D721Med (cell line): Measurements from ENCODE around the gene PIK3R2.
A peak's percentile ranks its signal among the peaks of the same experiment; 100 is the strongest.
"Not testable (repeated sequence)": the region's sequence is repeated elsewhere in the genome, so short reads cannot be mapped to it uniquely, and the experiment has no call there.

Source experiments
- DNase-seq: peaks from one replicate; pipeline ENCODE4 v3.0.0; 2011; ENCODE audit warnings: low spot score; ENCODE audit not compliant: insufficient read length
- FAIRE-seq: peaks from 2 replicates; lab custom pipeline; 2011; peaks lifted over from hg19 to GRCh38; lab: Jason Lieb, UNC
- CTCF ChIP-seq: IDR thresholded peaks from 2 replicates; pipeline ENCODE4 v1.5.1; 2012; ENCODE audit warnings: mild to moderate bottlenecking, control low read depth; ENCODE audit not compliant: insufficient read depth; ENCODE audit errors: missing control alignments

The PIK3R2 gene

DNA sequence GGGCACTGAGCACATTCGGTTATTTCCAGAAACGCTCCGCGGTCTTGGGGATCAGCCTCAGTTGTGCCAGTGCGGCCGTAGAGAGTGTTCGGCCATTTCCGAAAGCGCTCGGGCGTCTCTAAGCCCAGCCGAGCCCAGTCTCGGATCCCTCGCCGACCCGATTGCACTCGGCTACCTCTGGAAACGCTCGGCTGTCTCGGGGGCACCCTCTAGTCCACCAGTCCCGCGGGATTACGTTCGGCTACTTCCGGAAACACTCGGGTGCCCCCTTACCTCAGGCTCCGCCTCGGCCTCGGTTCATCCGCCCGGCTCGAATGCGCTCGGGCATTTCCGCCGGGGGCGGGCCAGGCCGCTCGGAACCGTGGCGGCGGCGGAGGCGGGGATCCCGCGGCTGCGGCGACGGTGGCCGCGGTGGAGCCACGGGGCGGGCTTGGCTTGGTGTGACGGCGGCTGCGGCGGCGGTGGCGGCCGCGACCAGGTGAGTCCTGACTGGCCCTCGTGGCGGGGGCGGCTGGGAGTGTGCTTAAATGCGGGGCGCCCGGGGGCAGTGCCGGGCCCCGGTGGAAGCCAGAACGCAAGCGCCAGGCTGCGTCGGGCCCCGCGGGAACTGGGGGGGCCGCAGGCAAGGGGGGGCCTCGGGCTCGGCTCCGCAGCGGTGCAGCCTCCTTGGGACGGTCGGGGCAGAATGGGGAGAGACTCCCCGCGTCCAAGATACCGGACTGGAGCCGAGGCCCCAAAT is at the start of gene PIK3R2:
PIK3R2 (plus strand) TSS at position 347 of the 739 bp plus-strand sequence. CDS start 2,717 bp downstream, outside the sequence.
- FAIRE-seq (no peak), DNase-seq (peak; percentile 96)
- TF ChIP-seq CTCF = no peak

DNA sequence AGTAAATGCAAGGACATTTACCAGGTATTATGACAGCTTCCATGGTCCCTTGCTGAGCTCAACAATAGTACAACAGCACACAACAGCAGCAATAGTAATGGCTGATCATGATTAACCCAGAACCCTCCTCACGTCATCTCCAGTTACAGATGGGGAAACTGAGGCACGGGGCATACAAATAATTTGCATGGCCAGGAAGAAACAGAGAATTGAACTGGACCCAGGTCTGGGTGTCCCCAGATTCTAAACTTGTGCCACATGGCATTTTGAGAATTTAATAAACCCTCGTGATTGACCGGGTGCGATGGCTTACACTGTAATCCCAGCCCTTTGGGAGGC is 48.2 kb upstream of the PIK3R2 start:
- DNase-seq = no peak
- no peak for FAIRE-seq
- TF ChIP-seq CTCF = no peak

DNA sequence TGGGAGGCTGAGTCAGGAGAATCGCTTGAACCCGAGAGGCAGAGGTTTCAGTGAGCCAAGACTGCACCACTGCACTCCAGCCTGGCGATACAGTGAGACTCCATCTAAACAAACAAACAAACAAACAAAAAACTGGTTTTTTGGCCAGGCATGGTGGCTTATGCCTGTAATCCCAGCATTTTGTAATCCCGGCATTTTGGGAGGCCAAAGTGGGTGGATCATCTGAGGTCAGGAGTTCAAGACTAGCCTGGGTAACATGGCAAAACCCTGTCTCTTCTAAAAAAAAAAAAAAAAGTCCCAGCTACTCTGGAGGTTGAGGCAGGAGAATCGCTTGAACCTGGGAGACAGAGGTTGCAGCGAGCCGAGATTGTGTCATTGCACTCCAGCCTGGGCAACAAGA is 47.7 kb upstream of the PIK3R2 start:
- not testable (repeated sequence) for FAIRE-seq

DNA sequence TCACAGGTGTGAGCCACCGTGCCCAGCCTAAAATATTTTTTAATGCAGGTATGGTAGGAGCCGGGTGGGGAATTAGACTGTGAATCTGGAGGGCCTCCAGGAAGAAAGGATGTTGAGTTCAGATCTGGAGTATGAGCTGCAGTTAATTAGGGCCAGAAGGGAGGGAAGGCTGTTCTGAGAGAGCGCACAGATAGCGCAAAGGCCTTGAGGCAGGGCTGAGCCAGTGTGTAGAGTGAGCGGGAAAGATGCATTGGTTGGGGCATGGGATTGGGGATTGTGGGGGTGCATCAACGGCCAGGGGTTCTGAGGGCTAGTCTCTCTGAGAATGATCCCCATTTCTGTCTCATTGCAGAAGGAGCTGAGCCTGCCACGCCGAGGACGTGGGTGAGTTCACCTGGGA is 45.7 kb upstream of the PIK3R2 start:
- DNase-seq (no peak), FAIRE-seq (no peak)
- no peak for TF ChIP-seq CTCF

More for the DNA sequence above, 47.7 kb upstream of the PIK3R2 start:
- not testable (repeated sequence) for DNase-seq

DNA sequence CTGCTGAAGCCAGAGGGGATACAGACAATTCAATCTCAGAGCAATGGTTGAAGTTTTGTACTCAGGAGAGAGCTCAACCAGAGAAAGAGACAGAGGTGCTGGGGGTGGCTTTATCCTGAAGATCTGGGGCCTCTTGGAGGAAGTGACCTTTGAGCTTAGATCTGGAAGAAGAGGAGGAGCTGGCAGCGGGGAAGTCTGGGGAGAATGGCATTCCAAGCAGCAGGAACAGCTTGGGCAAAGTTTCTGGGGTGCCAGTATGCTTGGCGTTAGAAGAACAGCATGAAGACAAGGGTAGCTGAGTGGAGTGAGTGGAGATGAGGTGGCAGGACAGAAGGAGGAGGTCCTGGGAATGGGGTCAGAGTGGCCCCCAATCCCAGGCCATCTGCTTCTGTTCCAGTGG is 44.1 kb upstream of the PIK3R2 start:
- TF ChIP-seq CTCF = no peak
- no peak for FAIRE-seq
- no peak for DNase-seq

DNA sequence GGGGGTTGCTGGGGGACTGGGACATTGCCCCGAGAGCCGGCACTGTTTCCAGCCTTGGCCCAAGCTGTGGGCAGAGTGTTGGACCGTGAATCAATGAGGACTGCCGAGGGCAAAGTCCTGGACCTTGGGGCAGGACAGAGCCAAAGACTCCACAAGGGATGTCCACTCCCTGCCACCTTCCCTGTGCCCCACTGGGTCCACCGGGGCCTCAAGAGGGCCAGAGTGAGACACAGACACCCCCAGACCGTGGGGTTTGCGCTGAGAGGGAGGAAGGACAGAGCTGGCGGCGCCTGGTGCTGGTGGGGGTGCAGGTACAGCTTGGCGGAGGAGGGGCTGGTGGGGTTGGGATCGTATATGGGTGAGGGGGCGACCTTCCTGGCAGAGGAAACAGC is 43.6 kb upstream of the PIK3R2 start:
- TF ChIP-seq CTCF = no peak
- FAIRE-seq = no peak
- no peak for DNase-seq

GRCh38 chr19:18109733-18110608 is 43.0 kb upstream of the PIK3R2 start:
- DNase-seq = peak; percentile 71
- TF ChIP-seq CTCF = no peak
- no peak for FAIRE-seq
